H1 (cell line): ENCODE data around the gene AGO3. TPM values are rescaled to one million over a fixed set of nuclear protein-coding genes. Genes with fewer than 3 reads are reported as not detected.

Source experiments
- BRCA1 ChIP-seq: IDR thresholded peaks from 2 replicates; pipeline ENCODE4 v1.6.1; 2012; ENCODE audit warnings: low read depth, low read length, improper control_type of control experiment
- RFX5 ChIP-seq: IDR thresholded peaks from 2 replicates; pipeline ENCODE4 v1.6.1; 2011; ENCODE audit warnings: low read depth, low read length, improper control_type of control experiment, borderline replicate concordance
- RNF2 ChIP-seq: fragments of 200-900, 300-1000 bp; sonication (generic); IDR thresholded peaks from 2 replicates; pipeline ENCODE4 v1.7.1; 2016; ENCODE audit warnings: borderline replicate concordance, low read depth, mild to moderate bottlenecking, antibody characterized with exemption, low read length; ENCODE audit not compliant: poor library complexity, severe bottlenecking; ENCODE audit errors: missing control alignments
- polyA plus RNA-seq, 7 experiments: library from polyadenylated mRNA; depleted of rRNA in 3 of 7; stranded (reverse) in 5 of 7; unstranded in 2 of 7; fragments of >200 nt in 5 of 7; fragments of 200-250 nt in 2 of 7; gene quantifications; 1 replicate in 5 of 7; 2 replicates in 1 of 7; 4 replicates in 1 of 7; pipeline versions ENCODE4 v1.2.1 to v1.2.3, GENCODE V29; 2011 to 2013; ENCODE audit warnings: missing spikeins in 2 of 7, mixed read lengths in 2 of 7
- total RNA-seq: library from RNA; stranded (reverse); fragmentation: NEBNext Ultra II Directional; extraction: Animal tissue kit (Norgen Biotek cat#: 25700); gene quantifications from 2 replicates; pipeline ENCODE4 v1.2.1, GENCODE V29; 2021
- TF ChIP-seq, protein P1 (sequence below): fragments of 300-600 bp; sonication (generic); IDR thresholded peaks from 2 replicates; pipeline ENCODE4 v1.7.1; 2012; ENCODE audit warnings: low read length, moderate library complexity, mild to moderate bottlenecking, inconsistent platforms; ENCODE audit not compliant: insufficient replicate concordance

Gene AGO3
- total and polyA plus RNA-seq, 2 of the 8 experiments (the other 6 are each of a cell fraction or from before 2014, with no cell fraction given), result 10.7 to 26.4 TPM

DNA sequence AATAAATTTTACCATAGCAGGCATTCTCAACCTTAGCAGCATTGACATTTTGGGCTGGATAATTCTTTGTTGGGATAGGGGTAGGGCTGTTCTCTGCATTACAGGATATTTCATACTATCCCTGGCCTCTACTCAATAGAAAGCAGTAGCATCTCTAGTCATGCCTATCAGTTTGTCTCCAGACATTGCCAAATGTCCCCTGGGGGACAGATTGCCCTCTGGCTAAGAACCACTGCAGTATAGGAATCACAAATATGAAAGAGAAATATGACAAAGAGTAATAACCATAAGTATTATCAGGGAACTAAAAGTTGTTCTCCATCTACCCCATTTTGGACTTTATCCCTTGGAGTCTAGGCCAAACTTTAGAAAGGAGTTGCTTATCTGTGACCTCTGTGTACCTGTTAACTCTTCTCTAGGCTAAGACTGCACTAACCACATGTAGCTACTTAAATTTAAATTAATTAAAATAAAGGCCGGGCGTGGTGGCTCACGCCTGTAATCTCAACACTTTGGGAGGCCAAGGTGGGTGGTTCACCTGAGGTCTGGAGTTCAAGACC is 76.1 kb downstream of the AGO3 start (continued):
- TF ChIP-seq, protein P1, sequence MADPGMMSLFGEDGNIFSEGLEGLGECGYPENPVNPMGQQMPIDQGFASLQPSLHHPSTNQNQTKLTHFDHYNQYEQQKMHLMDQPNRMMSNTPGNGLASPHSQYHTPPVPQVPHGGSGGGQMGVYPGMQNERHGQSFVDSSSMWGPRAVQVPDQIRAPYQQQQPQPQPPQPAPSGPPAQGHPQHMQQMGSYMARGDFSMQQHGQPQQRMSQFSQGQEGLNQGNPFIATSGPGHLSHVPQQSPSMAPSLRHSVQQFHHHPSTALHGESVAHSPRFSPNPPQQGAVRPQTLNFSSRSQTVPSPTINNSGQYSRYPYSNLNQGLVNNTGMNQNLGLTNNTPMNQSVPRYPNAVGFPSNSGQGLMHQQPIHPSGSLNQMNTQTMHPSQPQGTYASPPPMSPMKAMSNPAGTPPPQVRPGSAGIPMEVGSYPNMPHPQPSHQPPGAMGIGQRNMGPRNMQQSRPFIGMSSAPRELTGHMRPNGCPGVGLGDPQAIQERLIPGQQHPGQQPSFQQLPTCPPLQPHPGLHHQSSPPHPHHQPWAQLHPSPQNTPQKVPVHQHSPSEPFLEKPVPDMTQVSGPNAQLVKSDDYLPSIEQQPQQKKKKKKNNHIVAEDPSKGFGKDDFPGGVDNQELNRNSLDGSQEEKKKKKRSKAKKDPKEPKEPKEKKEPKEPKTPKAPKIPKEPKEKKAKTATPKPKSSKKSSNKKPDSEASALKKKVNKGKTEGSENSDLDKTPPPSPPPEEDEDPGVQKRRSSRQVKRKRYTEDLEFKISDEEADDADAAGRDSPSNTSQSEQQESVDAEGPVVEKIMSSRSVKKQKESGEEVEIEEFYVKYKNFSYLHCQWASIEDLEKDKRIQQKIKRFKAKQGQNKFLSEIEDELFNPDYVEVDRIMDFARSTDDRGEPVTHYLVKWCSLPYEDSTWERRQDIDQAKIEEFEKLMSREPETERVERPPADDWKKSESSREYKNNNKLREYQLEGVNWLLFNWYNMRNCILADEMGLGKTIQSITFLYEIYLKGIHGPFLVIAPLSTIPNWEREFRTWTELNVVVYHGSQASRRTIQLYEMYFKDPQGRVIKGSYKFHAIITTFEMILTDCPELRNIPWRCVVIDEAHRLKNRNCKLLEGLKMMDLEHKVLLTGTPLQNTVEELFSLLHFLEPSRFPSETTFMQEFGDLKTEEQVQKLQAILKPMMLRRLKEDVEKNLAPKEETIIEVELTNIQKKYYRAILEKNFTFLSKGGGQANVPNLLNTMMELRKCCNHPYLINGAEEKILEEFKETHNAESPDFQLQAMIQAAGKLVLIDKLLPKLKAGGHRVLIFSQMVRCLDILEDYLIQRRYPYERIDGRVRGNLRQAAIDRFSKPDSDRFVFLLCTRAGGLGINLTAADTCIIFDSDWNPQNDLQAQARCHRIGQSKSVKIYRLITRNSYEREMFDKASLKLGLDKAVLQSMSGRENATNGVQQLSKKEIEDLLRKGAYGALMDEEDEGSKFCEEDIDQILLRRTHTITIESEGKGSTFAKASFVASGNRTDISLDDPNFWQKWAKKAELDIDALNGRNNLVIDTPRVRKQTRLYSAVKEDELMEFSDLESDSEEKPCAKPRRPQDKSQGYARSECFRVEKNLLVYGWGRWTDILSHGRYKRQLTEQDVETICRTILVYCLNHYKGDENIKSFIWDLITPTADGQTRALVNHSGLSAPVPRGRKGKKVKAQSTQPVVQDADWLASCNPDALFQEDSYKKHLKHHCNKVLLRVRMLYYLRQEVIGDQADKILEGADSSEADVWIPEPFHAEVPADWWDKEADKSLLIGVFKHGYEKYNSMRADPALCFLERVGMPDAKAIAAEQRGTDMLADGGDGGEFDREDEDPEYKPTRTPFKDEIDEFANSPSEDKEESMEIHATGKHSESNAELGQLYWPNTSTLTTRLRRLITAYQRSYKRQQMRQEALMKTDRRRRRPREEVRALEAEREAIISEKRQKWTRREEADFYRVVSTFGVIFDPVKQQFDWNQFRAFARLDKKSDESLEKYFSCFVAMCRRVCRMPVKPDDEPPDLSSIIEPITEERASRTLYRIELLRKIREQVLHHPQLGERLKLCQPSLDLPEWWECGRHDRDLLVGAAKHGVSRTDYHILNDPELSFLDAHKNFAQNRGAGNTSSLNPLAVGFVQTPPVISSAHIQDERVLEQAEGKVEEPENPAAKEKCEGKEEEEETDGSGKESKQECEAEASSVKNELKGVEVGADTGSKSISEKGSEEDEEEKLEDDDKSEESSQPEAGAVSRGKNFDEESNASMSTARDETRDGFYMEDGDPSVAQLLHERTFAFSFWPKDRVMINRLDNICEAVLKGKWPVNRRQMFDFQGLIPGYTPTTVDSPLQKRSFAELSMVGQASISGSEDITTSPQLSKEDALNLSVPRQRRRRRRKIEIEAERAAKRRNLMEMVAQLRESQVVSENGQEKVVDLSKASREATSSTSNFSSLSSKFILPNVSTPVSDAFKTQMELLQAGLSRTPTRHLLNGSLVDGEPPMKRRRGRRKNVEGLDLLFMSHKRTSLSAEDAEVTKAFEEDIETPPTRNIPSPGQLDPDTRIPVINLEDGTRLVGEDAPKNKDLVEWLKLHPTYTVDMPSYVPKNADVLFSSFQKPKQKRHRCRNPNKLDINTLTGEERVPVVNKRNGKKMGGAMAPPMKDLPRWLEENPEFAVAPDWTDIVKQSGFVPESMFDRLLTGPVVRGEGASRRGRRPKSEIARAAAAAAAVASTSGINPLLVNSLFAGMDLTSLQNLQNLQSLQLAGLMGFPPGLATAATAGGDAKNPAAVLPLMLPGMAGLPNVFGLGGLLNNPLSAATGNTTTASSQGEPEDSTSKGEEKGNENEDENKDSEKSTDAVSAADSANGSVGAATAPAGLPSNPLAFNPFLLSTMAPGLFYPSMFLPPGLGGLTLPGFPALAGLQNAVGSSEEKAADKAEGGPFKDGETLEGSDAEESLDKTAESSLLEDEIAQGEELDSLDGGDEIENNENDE, result no peak
- no peak for TF ChIP-seq RFX5
- TF ChIP-seq BRCA1, result no peak
- TF ChIP-seq RNF2, result no peak
